Left hindlimb (tissue), 1 donor: ENCODE data around the gene IMPA2.
"Not testable (repeated sequence)": the region's sequence is repeated elsewhere in the genome, so short reads cannot be mapped to it uniquely, and the experiment has no call there.

ENCODE experiments used
- DNase-seq: peaks from one replicate; pipeline ENCODE4 v3.0.0-alpha.2; 2018

IMPA2 gene

GRCh38 chr18:11981192-11981542 is at the start of gene IMPA2:
Gene IMPA2, plus strand, starts transcription at chr18:11981507. Its CDS starts 163 bp downstream, at chr18:11981670.
- peak; percentile 99 for DNase-seq

GRCh38 chr18:11932393-11932792 is 48.9 kb upstream of the IMPA2 start:
- DNase-seq = no peak

DNA sequence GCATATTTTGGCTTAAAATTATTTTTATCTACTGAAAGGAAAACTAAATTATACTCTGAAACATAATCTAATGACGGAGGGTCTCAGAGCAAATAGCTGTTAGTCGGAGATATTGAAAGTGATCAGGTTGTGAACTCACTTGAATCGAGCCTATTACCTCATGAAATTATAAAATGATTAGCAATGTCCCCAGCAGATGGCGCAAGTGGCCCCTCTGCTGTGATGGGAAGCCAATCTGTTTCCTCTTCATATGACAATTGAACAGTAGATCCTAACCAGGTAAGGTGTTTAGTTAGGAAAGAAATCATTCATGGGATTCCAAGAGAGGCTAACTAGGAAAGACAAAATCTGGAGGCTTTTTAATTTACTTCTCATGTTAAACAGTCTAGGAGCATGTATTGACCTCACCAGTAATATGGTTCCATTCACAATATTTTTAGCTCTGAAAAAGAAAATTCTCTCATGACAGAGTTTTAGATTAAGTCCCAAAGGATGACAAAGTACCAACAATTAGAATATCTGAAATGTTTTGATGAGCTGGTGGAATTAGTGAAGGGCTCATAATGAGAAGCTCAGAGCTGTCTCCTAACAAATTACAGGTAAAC is 43.3 kb upstream of the IMPA2 start:
- DNase-seq = peak; percentile 63

DNA sequence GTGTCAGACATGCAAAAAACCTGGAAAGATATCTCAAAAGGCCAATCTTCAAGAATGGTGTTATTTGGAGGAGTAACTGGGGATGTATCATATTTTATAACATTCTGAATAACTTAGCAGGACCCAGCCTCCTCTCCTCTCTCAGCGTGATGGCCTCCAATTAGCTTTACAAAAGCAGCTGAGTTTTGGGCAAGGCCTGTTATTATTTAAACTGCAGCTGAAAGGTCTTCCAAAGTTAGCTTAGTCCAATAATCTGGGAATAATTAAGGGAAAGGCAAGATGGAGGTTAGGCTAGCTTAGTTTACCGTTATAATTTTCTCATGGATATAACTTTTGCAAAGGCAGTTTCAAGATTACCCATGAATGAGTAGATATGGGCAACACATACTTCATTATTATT is 40.4 kb upstream of the IMPA2 start:
- no peak for DNase-seq

- no peak for DNase-seq
Measured at GRCh38 chr18:11943551-11943950, 37.8 kb upstream of the IMPA2 start.

DNA sequence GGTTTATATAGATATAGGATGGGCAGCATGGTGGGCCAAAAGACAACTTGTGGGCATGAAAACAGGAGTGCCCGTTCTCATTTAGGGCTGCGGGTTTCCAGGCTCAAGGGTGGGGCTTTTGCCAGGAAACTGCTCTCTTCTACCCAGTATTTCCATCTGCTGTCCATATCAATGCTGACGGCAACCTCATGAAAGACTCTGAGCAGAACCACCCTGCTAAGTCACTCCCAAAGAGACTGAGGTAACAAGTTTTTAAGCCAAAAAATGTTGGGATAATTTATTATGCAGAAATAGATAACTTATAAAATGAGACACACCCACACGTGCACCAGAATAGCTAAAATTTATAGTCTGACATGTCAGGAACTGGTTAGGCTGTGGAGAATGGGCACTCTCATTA is 37.1 kb upstream of the IMPA2 start:
- DNase-seq = no peak

GRCh38 chr18:11944786-11945185 is 36.5 kb upstream of the IMPA2 start:
- no peak for DNase-seq

DNA sequence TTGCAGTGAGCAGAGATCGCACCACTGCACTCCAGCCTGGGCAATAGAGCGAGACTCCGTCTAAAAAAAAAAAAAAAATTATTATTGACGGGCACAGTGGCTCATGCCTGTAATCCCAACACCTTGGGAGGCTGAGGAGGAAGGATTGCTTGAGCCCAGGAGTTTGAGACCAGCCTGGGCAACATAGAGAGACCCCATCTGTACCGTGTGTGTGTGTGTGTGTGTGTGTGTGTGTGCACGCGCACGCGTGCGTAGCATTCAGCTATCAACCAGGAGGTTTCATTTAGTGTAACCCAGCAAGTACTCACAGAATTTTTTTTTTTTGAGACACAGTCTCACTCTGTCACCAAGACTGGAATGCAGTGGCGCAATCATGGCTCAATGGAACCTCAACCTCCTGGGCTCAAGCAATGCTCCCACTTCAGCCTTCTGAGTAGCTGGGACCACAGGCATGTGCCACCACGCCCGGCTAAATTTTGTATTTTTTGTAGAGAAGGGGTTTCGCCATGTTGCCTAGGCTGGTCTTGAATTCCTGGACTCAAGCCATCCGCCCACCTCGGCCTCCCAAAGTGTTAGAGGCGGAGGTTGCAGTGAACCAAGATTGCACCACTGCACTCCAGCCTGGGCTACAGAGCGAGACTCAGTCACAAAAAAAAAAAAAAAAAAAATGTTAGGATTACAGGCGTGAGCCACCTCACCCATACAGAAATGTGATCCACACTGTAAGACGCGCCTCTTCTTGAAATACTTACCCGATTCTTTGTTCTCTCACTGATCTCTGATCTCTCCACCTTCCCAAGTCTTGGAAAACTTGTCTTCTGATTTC is 35.3 kb upstream of the IMPA2 start:
- not testable (repeated sequence) for DNase-seq

GRCh38 chr18:11946756-11947155 is 34.6 kb upstream of the IMPA2 start:
- DNase-seq = no peak

DNA sequence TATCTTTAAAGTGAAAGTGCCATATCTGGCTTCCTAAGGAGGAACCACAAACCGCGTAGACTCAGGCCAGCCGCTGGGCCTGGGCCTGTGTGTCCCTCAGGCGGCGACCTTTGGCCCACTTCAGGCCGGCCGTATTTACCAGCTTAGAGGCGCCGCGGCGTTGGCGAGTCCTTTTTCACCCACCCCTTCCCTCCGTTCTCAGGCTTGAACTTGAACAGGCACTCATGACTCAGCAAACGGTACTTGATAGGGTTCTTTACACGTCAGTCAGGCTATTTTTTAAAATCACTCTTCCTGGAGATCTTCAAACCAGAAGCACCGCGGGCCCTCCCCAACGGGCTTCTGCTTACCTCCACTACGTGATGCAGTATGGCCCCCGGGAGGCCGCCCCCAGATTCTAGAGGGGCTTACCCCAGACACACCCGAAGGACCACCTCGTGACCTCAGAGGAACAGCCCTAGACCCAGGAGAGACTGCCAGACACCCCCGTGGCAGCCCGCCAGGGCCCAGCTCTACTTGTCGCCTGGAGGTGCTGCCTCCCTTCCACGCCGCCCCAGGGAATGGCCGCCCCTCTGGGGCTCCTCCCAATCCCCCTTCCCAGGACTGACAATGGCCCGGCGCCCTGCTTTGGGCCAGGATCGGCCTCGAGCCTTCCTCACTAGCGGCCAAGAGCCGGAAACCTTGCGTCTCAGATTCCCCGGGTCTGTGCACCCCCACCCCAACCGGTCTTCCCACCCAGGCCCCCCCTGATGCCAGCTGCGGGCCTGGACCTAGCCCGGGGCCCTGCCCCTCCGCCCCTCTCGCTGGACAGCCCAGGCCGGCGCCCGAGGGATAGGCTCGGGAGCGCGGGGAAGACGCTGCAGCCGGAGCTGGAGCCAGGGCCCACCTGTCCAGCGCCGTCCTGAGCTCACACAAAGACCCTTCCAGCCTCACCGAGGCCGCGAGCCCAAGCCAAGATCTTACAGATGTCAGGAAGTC is 33.8 kb upstream of the IMPA2 start:
- DNase-seq = peak; percentile 90

- no peak for DNase-seq
Measured at GRCh38 chr18:11948852-11949523, 32.3 kb upstream of the IMPA2 start.

GRCh38 chr18:11950824-11951223 is 30.5 kb upstream of the IMPA2 start:
- no peak for DNase-seq

DNA sequence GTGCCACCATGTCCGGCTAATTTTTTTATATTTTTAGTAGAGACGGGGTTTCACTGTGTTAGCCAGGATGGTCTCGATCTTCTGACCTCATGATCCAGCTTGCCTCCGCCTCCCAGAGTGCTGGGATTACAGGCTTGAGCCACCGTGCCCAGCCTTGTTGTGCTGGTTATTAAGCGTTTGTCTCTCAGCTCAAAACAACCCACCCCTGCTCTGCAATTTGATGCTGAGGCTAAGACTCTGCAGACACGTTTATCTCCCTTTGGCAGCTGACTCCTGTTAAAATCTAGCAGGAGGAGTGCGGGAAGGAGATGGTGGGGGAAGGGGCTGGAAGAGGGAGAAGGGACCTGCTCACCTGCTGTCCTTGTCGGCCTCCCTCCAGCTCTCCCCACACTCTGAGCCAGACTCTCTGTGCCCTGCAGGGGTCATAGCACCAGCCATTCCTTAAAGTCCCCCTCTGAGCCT is 29.9 kb upstream of the IMPA2 start:
- no peak for DNase-seq

DNA sequence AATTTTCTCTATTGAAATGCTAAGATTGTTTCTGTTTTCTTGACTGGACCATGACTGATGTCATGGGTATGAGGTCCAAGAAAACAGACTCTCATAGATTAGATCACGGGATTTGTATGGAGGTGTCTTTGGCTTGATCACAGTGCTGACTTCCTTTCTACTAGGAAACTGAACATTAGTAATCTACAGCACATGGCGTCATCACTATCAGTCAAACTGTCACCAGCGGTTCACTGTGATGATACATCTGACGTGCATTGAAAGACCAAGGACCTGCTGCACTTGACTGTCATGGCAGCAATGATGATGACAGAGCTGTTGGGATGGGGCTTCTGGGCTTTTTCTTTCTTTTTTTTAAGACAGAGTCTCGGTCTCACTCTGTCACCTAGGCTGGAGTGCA is 28.2 kb upstream of the IMPA2 start:
- no peak for DNase-seq

DNA sequence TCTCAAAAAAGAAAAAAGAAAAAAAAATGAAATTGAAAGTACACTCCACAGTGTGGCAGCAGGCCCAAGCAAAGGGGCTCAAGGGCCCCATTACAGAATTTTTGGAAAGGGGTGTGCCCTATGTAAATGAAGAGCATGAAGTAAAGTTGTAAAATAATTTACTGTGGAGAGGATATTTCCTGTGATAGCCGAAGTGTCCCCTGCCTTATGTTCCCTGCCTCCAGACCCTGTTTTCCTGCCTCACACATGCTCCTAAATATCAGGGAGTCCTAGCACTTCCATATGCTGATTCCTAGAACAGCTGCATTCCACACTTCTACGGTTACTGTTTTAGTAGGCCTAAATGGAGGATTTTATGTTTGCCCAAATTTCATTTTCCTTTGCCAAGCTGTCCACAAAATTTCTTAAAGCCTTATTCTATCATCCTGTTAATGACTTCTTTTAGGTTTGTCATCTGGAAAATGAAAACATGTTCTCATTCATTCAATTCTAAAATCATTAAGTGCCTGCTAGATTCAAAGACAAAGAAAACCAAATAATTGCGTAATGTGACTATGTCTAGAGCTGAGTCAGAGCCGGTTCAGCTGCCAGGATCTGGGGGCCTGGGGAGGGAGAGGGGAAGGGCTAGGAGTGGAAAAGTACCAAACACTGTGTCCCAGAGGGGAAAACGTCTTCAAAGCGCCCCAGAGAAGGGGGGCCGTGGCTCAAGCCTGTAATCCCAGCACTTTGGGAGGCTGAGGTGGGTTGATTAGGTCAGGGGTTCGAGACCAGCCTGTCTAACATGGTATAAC is 25.9 kb upstream of the IMPA2 start:
- DNase-seq = peak; percentile 87

GRCh38 chr18:11956371-11957308 is 24.7 kb upstream of the IMPA2 start:
- no peak for DNase-seq

GRCh38 chr18:11957636-11958035 is 23.7 kb upstream of the IMPA2 start:
- DNase-seq = no peak

GRCh38 chr18:11959651-11960050 is 21.7 kb upstream of the IMPA2 start:
- not testable (repeated sequence) for DNase-seq

GRCh38 chr18:11960743-11961380 is 20.4 kb upstream of the IMPA2 start:
- no peak for DNase-seq

- DNase-seq = no peak
Measured at GRCh38 chr18:11962597-11962996, 18.7 kb upstream of the IMPA2 start.
